ENCODE results near the gene HTRA3. TPM values are rescaled to one million over a fixed set of nuclear protein-coding genes. Genes with fewer than 3 reads are reported as not detected.
"Not testable (repeated sequence)": the region's sequence is repeated elsewhere in the genome, so short reads cannot be mapped to it uniquely, and the experiment has no call there.

Gene HTRA3
- polyA plus RNA-seq, 4 donors = 10.7 to 17.1 (median 12.4) TPM

GRCh38 chr4:8336412-8337075, 67.0 kb downstream of the HTRA3 start:
- no peak for DNase-seq (ENCODE audit: low read depth in 4 of 4, low spot score in 3 of 4)

DNA sequence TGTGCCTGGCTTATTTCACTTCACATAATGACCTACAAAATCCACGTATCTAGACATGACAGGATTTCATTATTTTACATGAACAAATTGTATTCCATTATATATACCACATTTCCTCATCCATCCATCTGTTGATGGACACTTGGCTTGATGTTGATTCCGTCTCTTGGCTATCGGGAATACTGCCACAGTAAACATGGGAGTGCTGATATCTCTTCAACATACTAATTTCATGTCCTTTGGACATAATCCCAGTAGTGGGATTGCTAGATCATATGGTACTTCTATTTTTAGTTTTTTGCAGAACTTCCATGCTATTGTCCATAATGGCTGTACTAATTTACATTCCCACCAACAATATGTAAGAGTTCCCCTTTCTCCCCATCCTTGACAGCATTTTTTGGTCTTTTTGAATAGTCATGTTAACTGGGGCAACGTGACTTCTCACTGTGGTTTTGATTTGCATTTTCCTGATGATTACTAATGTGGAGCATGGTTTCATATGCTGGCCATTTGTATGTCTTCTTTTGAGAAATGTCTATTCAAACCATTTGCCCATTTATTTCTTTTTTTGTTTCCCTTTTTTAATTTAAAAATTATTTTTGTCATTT, 68.9 kb downstream of the HTRA3 start:
- DNase-seq (ENCODE audit: low read depth in 4 of 4, low spot score in 3 of 4) = no peak

DNA sequence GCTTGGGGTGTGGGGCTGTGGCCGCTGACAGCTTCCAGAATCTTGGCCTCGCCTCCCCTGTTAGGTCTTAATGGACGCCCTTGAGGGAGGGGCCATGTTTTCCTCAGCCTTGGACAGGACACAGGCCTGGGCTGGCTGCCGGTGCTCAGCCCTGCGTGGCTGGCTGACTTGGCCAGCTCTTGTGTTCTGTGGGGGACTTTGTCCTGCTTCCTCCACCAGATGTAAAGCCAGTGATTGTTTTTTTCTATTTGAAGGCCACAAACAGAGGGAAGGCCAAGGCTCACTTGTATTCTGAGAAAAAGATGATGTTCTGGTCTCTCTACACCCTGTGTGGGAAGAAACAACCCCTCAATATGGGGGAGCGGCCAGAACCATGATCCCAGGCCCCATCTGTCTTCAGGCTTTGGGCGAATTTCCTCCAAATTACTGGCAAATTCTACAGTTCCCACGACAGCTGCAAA, 71.3 kb downstream of the HTRA3 start:
- DNase-seq (ENCODE audit: low read depth in 4 of 4, low spot score in 3 of 4) = peak in 1 of 4 donors; percentile 20

DNA sequence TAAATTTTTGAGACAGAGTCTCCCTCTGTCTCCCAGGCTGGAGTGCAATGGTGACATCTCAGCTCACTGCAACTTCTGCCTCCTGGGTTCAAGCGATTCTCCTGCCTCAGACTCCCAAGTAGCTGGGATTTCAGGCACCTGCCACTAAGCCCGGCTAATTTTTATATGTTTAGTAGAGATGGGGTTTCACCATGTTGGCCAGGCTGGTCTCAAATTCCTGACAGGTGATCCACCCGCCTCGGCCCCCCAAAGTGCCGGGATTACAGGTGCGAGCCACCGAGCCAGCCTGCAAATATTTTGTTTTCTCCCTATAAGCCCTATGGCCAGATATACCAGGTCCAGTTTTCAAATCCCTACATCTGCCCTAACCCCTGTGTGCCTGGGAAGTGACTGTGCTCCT, 71.7 kb downstream of the HTRA3 start:
- DNase-seq (ENCODE audit: low read depth in 4 of 4, low spot score in 3 of 4) = not testable (repeated sequence)

DNA sequence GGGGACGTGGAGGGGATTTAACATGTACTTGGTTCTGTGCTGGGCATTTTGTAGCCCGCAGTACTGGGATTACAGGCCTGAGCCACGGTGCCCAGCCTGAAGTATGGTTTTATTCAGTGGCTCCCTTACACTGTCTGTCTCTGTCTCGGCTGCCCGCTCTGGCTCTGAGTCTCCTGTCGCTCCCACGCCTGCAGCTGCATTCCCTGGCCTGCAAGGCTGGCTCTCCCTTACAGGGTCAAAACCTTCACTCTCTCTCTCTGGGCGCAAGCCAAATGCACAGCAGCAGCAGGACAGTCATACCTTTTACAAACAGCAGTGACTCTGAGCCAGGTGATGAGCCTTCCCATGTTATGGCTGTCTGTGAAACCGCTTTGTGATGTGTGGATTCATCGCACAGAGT, 72.1 kb downstream of the HTRA3 start:
- DNase-seq (ENCODE audit: low read depth in 4 of 4, low spot score in 3 of 4) = peak in 3 of 4 donors; percentile 38 to 50 (median 39)

- DNase-seq (ENCODE audit: low read depth in 4 of 4, low spot score in 3 of 4) = no peak
Measured at GRCh38 chr4:8342651-8343261, 73.2 kb downstream of the HTRA3 start.

- DNase-seq (ENCODE audit: low read depth in 4 of 4, low spot score in 3 of 4) = no peak
Measured at GRCh38 chr4:8343262-8343966, 73.9 kb downstream of the HTRA3 start.

DNA sequence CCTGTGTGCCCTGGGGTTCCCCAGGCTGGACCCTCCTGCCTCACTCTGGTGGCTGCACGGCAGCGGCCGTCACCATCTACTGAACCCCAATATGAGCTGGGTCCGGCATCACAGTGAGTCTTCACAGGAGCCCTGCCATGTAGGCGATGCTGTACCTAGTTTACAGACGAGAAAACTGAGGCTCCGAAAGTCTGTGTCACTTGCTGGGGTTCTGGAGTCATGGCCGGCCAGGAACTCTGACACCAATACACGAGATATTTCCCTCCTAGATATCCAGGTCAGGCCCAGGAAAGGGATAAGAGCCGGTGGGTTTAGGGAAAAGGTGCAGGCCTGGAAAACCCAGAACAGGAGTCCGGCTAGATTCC, 74.4 kb downstream of the HTRA3 start:
- DNase-seq (ENCODE audit: low read depth in 4 of 4, low spot score in 3 of 4) = no peak

DNA sequence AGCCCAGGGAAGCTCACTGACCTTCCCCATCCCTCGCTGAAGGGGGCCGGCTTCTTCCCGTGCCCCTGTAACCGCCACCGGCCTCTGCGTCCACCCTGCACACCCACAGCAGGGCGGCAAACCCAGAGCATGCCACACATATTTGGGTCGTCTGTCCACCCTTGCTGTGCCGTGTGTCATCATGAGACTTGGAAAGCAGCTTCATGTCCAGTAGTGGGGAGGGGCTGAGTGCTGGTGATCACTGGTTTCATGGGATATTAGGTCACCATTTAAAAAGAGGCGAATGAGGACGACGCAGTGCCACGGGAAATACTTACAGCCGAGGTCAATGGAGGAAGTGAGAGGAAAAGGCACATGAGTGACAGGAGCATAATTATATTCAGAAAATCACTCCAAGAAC, 74.8 kb downstream of the HTRA3 start:
- DNase-seq (ENCODE audit: low read depth in 4 of 4, low spot score in 3 of 4) = no peak

- no peak for DNase-seq (ENCODE audit: low read depth in 4 of 4, low spot score in 3 of 4)
Measured at GRCh38 chr4:8345053-8345945, 75.7 kb downstream of the HTRA3 start.

DNA sequence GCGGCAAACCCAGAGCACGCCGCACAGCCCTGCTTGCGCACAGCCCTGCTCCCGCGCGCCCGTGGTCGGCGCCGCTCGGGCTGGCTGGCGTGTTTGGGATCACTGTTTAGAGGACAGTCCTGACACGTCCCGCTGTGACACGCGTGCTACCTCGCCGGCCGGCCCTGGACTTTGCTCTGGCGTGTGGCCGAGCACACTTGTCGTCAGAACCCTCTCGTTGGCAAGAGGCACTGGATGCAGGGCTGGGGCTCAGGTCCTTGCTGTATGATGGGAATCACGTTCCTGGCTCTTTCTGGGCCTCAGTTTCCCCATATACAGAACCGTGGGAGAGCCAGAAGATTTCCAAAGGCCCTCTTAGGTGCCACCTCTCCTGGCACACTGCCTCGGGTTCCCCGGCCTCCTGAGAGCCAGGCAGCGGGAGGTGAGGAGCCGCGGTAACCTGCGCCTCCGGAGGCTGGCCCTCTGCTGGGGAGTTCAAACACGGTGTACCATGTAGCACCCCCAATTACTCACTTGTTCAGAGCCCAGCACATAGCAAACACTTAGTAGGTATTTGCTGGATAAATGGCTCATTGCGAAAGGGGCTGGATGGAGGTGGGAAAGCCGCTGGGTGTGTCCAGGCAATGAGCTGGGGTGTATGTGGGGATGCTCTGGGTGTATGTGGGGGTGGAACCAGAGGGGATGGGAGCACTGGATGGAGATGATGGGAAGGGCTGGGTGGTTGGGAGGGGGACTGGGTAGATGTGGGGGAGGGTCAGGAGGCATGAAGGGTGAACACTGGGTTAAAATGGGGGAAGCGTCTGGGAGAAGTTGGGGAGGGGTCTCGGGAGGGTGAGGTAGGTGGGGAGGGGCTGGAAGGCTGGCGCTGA, 76.6 kb downstream of the HTRA3 start:
- DNase-seq (ENCODE audit: low read depth in 4 of 4, low spot score in 3 of 4) = no peak

DNA sequence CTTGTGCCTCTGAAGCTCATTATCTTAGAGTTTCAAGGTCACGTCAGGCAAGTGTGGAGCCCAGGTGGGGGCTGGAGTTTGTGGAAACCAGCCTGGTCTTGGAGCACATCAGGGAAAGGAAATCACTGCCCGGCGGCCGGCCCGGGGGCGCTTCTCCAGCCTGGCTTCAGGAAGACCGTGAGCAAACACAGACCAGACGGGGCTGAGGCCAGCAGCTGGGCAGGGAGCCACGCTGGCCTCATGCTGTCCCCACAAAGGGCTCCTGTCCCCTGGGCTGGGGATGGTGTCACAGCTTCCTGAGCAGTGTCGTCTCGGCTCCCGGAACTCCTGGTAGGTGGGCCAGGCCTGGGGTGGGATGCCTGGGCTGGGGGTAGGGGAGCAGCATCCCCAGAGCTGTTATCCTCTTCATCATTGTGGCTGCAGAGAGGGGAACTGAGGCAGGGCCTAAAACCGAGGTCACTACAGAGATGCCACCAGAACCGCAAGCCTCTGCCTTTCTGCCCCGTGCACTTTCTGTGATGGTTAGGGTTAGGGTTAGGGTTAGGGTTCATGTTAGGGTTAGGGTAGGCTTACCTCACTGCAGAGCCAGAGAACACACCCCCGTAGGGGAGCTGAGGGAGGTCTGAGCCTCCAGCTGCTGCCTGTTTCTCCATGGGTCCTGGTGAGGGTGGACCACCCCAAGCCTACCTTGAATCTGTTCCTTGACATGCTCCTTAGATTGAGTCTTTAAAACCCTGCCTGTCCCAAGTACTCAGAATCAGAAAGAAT, 77.5 kb downstream of the HTRA3 start:
- no peak for DNase-seq (ENCODE audit: low read depth in 4 of 4, low spot score in 3 of 4)

DNA sequence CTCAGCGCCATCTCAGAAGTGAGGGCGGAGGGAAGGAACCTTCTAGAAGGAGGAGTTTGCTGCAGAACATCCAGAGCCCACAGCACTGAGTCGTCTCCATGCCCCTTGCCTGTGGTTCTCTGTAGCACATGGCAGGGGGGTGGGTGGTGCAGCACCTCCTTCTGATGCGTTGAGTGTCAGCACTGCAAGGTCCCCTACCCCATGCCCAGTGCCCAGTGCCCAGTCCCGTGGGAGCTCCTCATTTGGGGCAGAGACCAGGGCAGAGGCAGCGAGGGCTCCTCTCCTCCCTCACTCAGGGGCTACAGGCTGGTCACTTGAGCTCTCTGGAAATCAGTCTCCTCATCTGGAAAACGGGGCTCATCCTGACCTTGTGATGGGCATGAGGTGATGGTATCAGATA, 78.1 kb downstream of the HTRA3 start:
- no peak for DNase-seq (ENCODE audit: low read depth in 4 of 4, low spot score in 3 of 4)

DNA sequence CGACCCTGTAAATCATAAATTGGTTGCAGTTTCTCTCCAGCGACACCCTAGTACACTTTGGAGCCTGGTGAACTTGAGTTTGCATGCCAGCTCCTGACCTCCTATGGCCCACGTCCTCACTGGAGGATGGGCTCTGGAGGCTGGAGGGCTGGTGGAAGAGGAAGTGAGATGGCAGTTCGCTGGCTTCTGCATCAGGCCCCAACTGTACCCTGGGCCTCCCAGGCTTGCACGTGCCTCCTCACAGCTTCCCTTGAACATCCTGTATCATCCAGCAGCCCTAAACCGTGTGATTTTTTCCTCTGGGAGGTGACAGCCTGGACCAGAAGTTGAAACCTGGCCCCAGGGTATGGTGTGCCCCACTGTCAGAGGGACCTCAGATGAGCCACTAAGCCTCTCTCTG, 78.5 kb downstream of the HTRA3 start:
- no peak for DNase-seq (ENCODE audit: low read depth in 4 of 4, low spot score in 3 of 4)

DNA sequence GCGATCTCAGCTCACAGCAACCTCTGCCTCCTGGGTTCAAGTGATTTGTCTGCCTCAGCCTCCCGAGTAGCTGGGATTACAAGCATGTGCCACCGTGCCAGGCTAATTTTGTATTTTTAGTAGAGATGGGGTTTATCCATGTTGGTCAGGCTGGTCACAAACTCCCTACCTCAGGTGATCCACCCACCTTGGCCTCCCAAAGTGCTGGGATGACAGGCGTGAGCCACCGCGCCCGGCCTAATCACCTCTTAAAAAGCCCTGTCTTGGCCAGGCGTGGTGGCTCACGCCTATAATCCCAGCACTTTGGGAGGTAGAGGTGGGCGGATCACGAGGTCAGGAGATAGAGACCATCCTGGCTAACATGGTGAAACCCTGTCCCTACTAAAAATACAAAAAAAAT, 79.7 kb downstream of the HTRA3 start:
- DNase-seq (ENCODE audit: low read depth in 4 of 4, low spot score in 3 of 4) = not testable (repeated sequence)

- DNase-seq (ENCODE audit: low read depth in 4 of 4, low spot score in 3 of 4) = no peak
Measured at GRCh38 chr4:8349664-8350236, 80.2 kb downstream of the HTRA3 start.

DNA sequence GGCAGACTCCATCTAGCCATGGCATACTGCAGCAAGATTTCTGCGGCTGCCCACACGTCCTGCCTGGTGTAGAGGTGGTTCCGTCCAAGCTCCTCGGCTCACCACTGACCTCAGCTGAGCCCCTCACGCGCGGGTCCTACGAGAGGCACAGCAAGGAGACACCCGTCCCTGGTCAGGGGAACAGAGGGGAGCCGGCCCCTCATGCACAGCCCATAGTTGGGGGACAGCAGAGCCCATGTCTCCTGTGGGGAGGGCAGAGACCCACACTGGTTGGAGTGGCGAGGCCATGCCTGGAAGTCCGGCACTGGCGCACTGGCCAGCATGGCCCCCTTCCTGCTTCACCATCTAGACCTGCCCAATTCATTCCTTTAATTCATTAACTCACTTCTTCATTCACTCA, 80.8 kb downstream of the HTRA3 start:
- DNase-seq (ENCODE audit: low read depth in 4 of 4, low spot score in 3 of 4) = no peak

DNA sequence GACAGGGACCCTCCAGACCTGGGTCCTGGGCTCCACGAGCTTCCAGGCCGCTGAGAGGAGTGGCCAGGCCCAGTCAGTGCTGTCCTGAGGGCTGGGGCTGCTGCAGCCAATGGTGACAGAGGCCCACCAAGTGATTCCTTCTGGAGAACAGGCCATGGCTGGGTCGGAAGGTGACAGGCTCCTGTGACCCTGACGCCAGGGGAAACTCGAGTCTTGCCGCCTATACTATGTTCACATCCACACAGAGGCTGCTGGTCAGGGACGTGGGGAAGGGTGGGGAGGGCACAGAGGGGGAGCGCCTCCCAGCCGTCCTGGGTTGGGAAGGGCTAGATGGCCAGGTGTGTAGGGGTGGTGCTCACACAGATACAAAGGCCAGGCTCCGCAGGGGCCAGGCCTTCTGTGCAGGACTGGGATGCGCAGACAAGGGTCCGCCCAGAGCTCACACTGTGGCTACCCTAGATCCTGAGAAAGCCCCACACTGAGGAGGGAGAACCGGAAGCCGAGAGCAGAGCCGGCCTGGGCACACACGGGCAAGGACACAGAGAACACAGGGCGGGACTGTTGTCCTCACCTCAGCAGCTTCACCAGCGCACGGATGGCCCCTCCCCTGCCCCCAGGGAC, 81.4 kb downstream of the HTRA3 start:
- DNase-seq (ENCODE audit: low read depth in 4 of 4, low spot score in 3 of 4) = no peak

Measured in right renal pelvis (tissue), 4 donors.